Adrenal gland (tissue), 5 donors: ENCODE data around the gene WNT7B.

ENCODE experiments used
- POLR2A ChIP-seq, 2 donors: fragments of 450-650 bp; IDR thresholded peaks; one replicate each; pipeline ENCODE4 v1.6.1; 2017; ENCODE audit warnings: antibody characterized with exemption in 2 of 2, mild to moderate bottlenecking in 2 of 2, moderate library complexity in 1 of 2
- TF ChIP-seq, protein P1 (sequence below), 6 experiments: fragments of 450-650 bp in 4 of 6; fragments of 200-600 bp in 2 of 6; sonication (generic) in 1 of 6; IDR thresholded peaks; 1 replicate in 5 of 6; 2 replicates in 1 of 6; pipeline versions ENCODE4 v1.5.1 to v1.8.0; 2016 to 2021; ENCODE audit warnings: antibody characterized with exemption in 6 of 6, mild to moderate bottlenecking in 2 of 6, moderate library complexity in 1 of 6
- donor health status: DM: no; HTN: no; CAD: no.

GRCh38 chr22:45993143-45993692, 16.3 kb upstream of the WNT7B start:
- TF ChIP-seq, protein P1, sequence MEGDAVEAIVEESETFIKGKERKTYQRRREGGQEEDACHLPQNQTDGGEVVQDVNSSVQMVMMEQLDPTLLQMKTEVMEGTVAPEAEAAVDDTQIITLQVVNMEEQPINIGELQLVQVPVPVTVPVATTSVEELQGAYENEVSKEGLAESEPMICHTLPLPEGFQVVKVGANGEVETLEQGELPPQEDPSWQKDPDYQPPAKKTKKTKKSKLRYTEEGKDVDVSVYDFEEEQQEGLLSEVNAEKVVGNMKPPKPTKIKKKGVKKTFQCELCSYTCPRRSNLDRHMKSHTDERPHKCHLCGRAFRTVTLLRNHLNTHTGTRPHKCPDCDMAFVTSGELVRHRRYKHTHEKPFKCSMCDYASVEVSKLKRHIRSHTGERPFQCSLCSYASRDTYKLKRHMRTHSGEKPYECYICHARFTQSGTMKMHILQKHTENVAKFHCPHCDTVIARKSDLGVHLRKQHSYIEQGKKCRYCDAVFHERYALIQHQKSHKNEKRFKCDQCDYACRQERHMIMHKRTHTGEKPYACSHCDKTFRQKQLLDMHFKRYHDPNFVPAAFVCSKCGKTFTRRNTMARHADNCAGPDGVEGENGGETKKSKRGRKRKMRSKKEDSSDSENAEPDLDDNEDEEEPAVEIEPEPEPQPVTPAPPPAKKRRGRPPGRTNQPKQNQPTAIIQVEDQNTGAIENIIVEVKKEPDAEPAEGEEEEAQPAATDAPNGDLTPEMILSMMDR (IDR thresholded peaks at IDR 0.05), result no peak
- TF ChIP-seq POLR2A (IDR thresholded peaks at IDR 0.05), result no peak
